Measurements from ENCODE around the gene INF2.

- TF ChIP-seq, protein P1, sequence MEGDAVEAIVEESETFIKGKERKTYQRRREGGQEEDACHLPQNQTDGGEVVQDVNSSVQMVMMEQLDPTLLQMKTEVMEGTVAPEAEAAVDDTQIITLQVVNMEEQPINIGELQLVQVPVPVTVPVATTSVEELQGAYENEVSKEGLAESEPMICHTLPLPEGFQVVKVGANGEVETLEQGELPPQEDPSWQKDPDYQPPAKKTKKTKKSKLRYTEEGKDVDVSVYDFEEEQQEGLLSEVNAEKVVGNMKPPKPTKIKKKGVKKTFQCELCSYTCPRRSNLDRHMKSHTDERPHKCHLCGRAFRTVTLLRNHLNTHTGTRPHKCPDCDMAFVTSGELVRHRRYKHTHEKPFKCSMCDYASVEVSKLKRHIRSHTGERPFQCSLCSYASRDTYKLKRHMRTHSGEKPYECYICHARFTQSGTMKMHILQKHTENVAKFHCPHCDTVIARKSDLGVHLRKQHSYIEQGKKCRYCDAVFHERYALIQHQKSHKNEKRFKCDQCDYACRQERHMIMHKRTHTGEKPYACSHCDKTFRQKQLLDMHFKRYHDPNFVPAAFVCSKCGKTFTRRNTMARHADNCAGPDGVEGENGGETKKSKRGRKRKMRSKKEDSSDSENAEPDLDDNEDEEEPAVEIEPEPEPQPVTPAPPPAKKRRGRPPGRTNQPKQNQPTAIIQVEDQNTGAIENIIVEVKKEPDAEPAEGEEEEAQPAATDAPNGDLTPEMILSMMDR (conservative IDR thresholded peaks at IDR 0.05), result no peak
- TF ChIP-seq EZH2 (IDR thresholded peaks at IDR 0.05; ENCODE audit: low read depth), result no peak
Observed at GRCh38 chr14:104766256-104766862, 76.9 kb downstream of the INF2 start.

Measured in PC-9 (cell line).